ENCODE data around the gene TTLL1.

- TF ChIP-seq POLR2A (IDR thresholded peaks at IDR 0.05) (no peak), CTCF (IDR thresholded peaks at IDR 0.05) (no peak)
These were observed 12.1 kb upstream of the TTLL1 start for GRCh38 chr22:43101306-43101705.

All from Peyer's patch (tissue), 4 donors.